IPS DF 6.9 (cell line): ENCODE results near the gene ZNF529.

Source experiments
- DNase-seq: peaks from one replicate; pipeline ENCODE4 v3.0.0-alpha.2; 2013; ENCODE audit warnings: low read depth, low spot score
- H3K27ac ChIP-seq: one replicate; pipeline ENCODE4 v1.5.1; 2013; ENCODE audit warnings: low read length, control low read depth
- H3K27me3 ChIP-seq: 2 replicates; pipeline ENCODE4 v1.6.1; 2013; ENCODE audit warnings: mild to moderate bottlenecking, low read length; ENCODE audit not compliant: control insufficient read depth, insufficient read depth
- H3K36me3 ChIP-seq: 2 replicates; pipeline ENCODE4 v1.6.1; 2013; ENCODE audit warnings: low read length; ENCODE audit not compliant: control insufficient read depth, insufficient read depth
- H3K4me1 ChIP-seq: 2 replicates; pipeline ENCODE4 v1.6.1; 2013; ENCODE audit warnings: low read length; ENCODE audit not compliant: control insufficient read depth, insufficient read depth
- H3K4me3 ChIP-seq: 2 replicates; pipeline ENCODE4 v1.5.1; 2013; ENCODE audit warnings: mild to moderate bottlenecking, low read length
- H3K9me3 ChIP-seq: 2 replicates; pipeline ENCODE4 v1.6.1; 2013; ENCODE audit warnings: low read length, inconsistent platforms; ENCODE audit not compliant: control insufficient read depth, insufficient read depth
- WGBS: extraction: QIAGEN DNeasy Blood & Tissue Kit; methylation state at CpG from one replicate; pipeline ENCODE4 v1.1.7; 2013; ENCODE audit warnings: mixed read lengths, missing lambda C conversion rate; ENCODE audit not compliant: insufficient read length, insufficient coverage; 5-methylcytosine and 5-hydroxymethylcytosine counted together

The ZNF529 gene

DNA sequence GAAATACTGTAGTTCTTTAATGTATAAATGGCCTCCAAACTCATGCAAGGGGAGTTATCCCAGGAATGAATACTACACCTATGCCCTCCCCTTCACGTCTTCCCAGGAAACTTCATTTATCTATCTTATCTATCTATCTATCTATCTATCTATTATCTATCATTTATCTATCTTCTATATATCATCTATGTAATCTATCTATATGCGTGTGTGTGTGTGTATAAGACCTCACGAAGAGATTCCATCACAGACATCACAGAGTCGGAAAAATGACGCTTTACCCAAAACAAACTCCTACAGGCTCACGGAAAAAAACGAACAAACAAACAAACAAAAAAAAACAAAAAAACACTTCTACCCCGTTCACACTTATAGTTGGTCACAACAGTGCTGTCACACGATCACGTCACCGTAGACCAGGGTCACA, 486 bp downstream of the ZNF529 start:
- H3K36me3 ChIP-seq = peaks cover 1% of the 10 kb centered on the region; the same call in 1 of the 2 replicates
- DNase-seq = no peak
- no peaks in the 10 kb centered on the region for H3K27me3 ChIP-seq
- 100% methylated on average over 1 of the region's 11 CpGs for WGBS
- H3K27ac ChIP-seq = no peak overlapping the region
- H3K9me3 ChIP-seq = no peaks in the 10 kb centered on the region
- H3K4me1 ChIP-seq = no peaks in the 10 kb centered on the region
- H3K4me3 ChIP-seq = peak overlapping the region; percentile 60; the same call in 1 of the 2 replicates

GRCh38 chr19:36564391-36564790, 8.7 kb downstream of the ZNF529 start:
- Histone ChIP-seq H3K9me3 (no peaks in the 10 kb centered on the region; the same call in 1 of the 2 replicates), H3K4me1 (no peaks in the 10 kb centered on the region), H3K27me3 (no peaks in the 10 kb centered on the region), H3K4me3 (no peak overlapping the region), H3K27ac (no peak overlapping the region), H3K36me3 (no peaks in the 10 kb centered on the region; the same call in 1 of the 2 replicates)
- WGBS = no CpG with 5 or more reads among the region's 1 CpG
- DNase-seq = no peak

DNA sequence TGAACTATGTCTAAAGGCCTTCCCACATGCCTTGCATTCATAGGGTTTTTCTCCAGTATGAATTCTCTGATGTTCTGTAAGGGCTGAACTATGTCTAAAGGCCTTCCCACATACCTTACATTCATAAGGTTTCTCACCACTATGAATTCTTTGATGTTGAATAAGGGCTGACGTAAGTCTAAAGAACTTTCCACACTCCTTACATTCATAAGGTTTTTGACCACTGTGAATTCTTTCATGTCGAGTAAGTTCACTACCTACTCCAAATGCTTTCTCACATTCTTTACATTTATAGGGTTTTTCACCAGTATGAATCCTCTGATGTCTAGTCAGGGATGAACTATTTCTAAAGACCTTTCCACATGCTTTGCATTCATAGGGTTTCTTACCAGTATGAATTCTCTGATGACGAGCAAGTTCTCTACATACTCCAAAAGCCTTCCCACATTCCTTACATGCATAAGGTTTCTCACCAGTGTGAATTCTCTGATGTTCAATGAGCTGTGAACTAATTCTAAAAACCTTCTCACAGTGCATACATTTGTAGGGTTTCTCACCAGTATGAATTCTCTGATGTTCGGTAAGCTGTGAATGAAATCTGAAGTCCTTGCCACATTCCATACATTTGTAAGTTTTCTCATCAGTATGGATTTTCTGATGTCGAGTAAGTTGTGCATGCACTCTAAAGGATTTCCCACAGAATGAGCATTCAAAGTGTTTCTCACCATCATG, 25.9 kb downstream of the ZNF529 start:
- peaks cover 4% of the 10 kb centered on the region; the same call in 1 of the 2 replicates for H3K36me3 ChIP-seq
- no CpG with 5 or more reads among the region's 5 CpGs for WGBS

GRCh38 chr19:36528921-36529518, 44.1 kb downstream of the ZNF529 start:
- no peaks in the 10 kb centered on the region; the same call in 1 of the 2 replicates for H3K4me1 ChIP-seq
- H3K4me3 ChIP-seq = peak overlapping the region; percentile 90; the same call in 1 of the 2 replicates
- no peak overlapping the region for H3K27ac ChIP-seq
- no peaks in the 10 kb centered on the region; the same call in 1 of the 2 replicates for H3K36me3 ChIP-seq
- no peak for DNase-seq
- H3K9me3 ChIP-seq = no peaks in the 10 kb centered on the region
- no CpG with 5 or more reads among the region's 12 CpGs for WGBS
- H3K27me3 ChIP-seq = no peaks in the 10 kb centered on the region

More for the DNA sequence above, 25.9 kb downstream of the ZNF529 start:
- Histone ChIP-seq H3K27ac (no peak overlapping the region), H3K9me3 (peaks cover 3% of the 10 kb centered on the region), H3K4me3 (no peak overlapping the region), H3K4me1 (no peaks in the 10 kb centered on the region), H3K27me3 (no peaks in the 10 kb centered on the region)
- DNase-seq = no peak

DNA sequence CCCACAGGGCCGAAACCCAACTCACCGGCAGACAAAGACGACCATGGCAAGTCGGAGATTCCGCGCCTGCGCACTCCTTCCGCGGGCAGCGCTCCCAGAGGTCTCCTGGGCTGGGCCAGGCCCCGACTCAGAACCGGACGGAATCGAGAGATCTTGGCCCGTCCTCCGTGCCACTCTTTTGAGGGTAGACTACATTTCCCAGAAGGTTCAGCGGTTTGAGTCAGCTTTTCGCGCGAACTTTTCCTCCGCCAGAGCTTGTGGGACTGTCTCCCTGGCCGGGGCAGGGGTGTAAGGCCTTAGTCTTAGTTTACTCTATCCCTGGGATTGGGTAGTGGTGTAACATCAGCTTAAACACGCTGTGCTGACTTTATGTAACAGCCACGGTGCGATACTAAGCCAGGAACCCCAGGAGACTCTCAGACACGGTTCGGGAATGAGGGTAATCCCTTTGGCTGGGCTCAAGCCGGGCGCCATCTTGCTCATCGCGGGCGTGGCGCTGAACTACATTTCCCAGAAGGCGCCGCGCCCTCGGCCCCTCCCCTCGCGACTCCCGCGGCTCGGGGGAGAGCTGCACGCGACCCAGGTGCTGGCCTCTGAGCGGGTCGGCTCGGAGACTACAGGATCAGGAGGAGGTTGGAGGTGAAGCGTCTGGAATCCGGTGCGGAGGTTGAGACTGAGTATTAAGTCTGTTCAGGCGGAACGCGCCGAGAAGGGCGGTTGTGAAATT, 44.7 kb downstream of the ZNF529 start, which contains the start of gene ZNF260:
TSS of gene ZNF260 (minus strand) at position 78 of the 727 bp plus-strand sequence. CDS start 13,033 bp downstream, outside the sequence.
- no peak within 1 kb of the TSS for H3K27ac ChIP-seq
- no peaks in the 10 kb centered on the region; the same call in 1 of the 2 replicates for H3K36me3 ChIP-seq
- no peaks in the 10 kb centered on the region for H3K9me3 ChIP-seq
- no peaks in the 10 kb centered on the region; the same call in 1 of the 2 replicates for H3K4me1 ChIP-seq
- H3K27me3 ChIP-seq = no peaks in the 10 kb centered on the region
- H3K4me3 ChIP-seq = peak within 1 kb of the TSS; percentile 90
- DNase-seq = peak; percentile 94
- WGBS = no CpG with 5 or more reads among the region's 55 CpGs

DNA sequence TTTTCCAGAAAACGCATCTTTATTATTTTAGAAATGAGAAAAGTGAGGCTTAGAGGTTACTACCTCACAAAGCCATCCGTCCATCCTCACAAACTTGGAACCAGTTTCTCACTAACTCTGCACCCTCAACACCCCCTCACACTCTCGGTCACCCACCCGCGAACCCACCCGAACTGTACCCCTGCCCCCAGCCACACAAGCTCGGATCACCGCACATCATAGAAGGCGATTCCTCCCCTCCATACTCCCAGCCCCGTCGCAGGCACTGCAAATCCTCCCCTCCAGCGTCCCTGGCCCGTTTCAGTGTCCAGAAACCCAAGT, 45.3 kb downstream of the ZNF529 start:
- no peak for DNase-seq
- no peaks in the 10 kb centered on the region for H3K27me3 ChIP-seq
- no CpG with 5 or more reads among the region's 13 CpGs for WGBS
- no peak overlapping the region for H3K27ac ChIP-seq
- peak overlapping the region; percentile 90 for H3K4me3 ChIP-seq
- H3K36me3 ChIP-seq = no peaks in the 10 kb centered on the region; the same call in 1 of the 2 replicates
- no peaks in the 10 kb centered on the region; the same call in 1 of the 2 replicates for H3K4me1 ChIP-seq
- H3K9me3 ChIP-seq = no peaks in the 10 kb centered on the region

- H3K27me3 ChIP-seq = no peaks in the 10 kb centered on the region
- no peak for DNase-seq
- H3K4me3 ChIP-seq = peak overlapping the region; percentile 90; the same call in 1 of the 2 replicates
- WGBS = no CpG with 5 or more reads among the region's 5 CpGs
- H3K36me3 ChIP-seq = no peaks in the 10 kb centered on the region; the same call in 1 of the 2 replicates
- H3K4me1 ChIP-seq = no peaks in the 10 kb centered on the region; the same call in 1 of the 2 replicates
- H3K9me3 ChIP-seq = no peaks in the 10 kb centered on the region
- no peak overlapping the region for H3K27ac ChIP-seq
These were observed 45.8 kb downstream of the ZNF529 start for GRCh38 chr19:36527341-36527740.

DNA sequence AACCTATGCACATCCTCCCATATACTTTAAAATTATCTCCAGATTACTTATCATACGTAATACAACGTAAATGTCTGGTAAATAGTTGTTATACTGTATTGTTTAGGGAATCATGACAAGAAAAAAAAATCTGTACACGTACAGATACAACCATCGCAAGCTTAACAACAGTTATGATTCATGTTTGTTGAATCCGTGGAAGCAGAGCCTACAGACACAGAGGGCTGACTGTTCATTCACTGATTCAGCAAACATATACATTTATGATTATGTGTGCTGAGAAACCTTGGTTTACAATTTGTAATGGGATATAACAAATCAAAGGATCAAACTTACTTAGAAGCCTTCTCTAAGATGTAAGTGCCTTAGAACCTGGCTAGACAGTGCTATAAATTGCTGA, 46.5 kb downstream of the ZNF529 start:
- Histone ChIP-seq H3K9me3 (no peaks in the 10 kb centered on the region), H3K36me3 (no peaks in the 10 kb centered on the region; the same call in 1 of the 2 replicates), H3K4me3 (no peak overlapping the region), H3K27me3 (no peaks in the 10 kb centered on the region), H3K4me1 (no peaks in the 10 kb centered on the region; the same call in 1 of the 2 replicates), H3K27ac (no peak overlapping the region)
- no peak for DNase-seq
- WGBS = no CpG with 5 or more reads among the region's 5 CpGs

DNA sequence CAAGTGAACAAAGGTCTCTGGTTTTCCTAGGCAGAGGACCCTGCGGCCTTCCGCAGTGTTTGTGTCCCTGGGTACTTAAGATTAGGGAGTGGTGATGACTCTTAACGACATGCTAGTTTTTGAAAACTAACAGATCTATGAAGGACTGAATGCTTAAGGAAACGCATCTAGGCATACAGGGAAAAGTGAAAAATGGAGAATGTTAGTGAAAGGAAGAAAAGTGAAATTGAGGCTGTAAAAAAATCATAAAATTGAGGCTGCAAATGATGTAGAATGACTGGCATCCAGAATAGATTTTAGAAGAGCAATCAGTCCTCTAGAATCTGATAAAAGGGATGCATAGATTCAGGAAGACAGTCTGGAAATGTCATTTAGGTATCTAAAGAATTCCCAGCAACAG, 48.5 kb downstream of the ZNF529 start:
- no peaks in the 10 kb centered on the region; the same call in 1 of the 2 replicates for H3K36me3 ChIP-seq
- 100% methylated on average over 1 of the region's 4 CpGs for WGBS

GRCh38 chr19:36514012-36514612, 59.0 kb downstream of the ZNF529 start:
- H3K4me1 ChIP-seq = no peaks in the 10 kb centered on the region
- WGBS = no CpG with 5 or more reads among the region's 2 CpGs
- H3K4me3 ChIP-seq = no peak overlapping the region
- H3K27ac ChIP-seq = no peak overlapping the region
- no peaks in the 10 kb centered on the region for H3K27me3 ChIP-seq
- peaks cover 9% of the 10 kb centered on the region for H3K9me3 ChIP-seq
- DNase-seq = no peak
- H3K36me3 ChIP-seq = peaks cover 25% of the 10 kb centered on the region; the same call in 1 of the 2 replicates

More for the DNA sequence above, 48.5 kb downstream of the ZNF529 start:
- H3K27me3 ChIP-seq = no peaks in the 10 kb centered on the region
- H3K4me1 ChIP-seq = no peaks in the 10 kb centered on the region; the same call in 1 of the 2 replicates
- no peaks in the 10 kb centered on the region for H3K9me3 ChIP-seq
- no peak for DNase-seq
- H3K4me3 ChIP-seq = no peak overlapping the region
- H3K27ac ChIP-seq = no peak overlapping the region
